Jurkat, Clone E6-1 (cell line): Measurements from ENCODE around the gene NAXD. TPM values are rescaled to one million over a fixed set of nuclear protein-coding genes. Genes with fewer than 3 reads are reported as not detected.
"Not testable (repeated sequence)": the region's sequence is repeated elsewhere in the genome, so short reads cannot be mapped to it uniquely, and the experiment has no call there.

Experiments
- DNase-seq: peaks from one replicate; pipeline ENCODE4 v3.0.0-alpha.2; 2011; ENCODE audit warnings: low read depth, low spot score
- H3K4me3 ChIP-seq: 2 replicates; pipeline ENCODE4 v1.5.1; 2011; ENCODE audit warnings: mild to moderate bottlenecking, low read length, control low read depth, moderate library complexity
- polyA plus RNA-seq: library from polyadenylated mRNA; unstranded; fragments of >200 nt; gene quantifications from one replicate; pipeline ENCODE4 v1.2.1, GENCODE V29; 2012; ENCODE audit warnings: missing spikeins; ENCODE audit not compliant: insufficient read length, insufficient read depth

NAXD gene
- 28.2 TPM for polyA plus RNA-seq

DNA sequence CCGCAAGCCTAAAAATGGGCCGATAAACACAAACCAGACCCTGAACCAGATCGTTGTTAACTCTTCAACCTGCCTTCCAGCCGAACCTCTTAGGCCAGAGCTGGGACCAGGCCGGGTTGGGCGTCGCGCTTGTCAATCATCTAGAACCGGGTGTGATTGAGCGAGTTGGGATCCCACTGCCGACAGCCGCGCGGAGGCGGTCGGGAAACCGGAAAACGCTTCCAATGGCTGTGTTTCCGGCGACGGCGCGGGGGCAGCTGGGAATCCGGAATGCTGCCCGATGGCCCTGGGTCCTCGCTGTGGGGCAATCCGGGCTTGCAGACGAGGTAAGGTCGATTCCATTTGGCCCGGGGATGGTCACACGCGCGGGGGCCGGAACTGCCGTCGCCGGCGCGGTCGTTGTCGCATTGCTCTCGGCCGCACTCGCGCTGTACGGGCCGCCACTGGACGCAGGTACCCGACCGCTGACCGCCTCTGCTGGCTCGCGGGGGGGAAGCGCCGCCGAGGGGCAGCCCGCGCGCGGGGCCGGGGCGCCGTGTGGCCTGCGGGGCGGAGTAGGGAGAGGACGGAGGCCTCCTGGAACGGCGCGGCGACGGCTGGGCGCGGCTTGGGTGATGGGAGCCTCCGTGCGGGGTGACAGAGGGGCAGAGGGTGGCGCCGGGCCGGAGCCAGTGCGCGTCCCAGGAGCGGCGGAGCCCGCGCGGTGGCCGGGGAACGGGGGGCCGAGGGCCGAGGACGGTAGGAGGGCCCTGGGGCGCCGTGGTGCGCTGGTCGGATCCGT lies at the start of gene NAXD:
Gene NAXD (plus strand): TSS at position 224 of the 781 bp plus-strand sequence. CDS start 57 bp downstream, at position 281.
- peak within 1 kb of the TSS; percentile 80 for H3K4me3 ChIP-seq
- peak; percentile 90 for DNase-seq

DNA sequence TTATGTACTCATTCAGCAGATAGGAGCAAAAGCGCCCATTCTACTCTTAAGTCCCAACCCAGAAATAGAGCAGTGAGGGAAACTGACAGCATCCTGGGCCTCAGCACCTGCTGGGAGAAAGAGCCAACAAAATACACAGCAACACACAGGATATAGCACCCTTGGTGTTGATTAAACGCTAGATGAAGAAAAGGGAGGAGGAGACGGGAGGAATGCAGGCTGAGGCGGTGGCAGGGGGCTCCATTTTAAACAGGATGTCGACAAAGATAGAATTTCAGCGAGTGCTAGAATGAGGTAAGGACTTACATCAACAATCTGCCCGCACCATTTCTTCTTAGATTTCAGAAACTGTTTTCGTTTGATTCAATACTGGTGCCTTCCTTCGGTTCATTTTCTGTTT lies 49.2 kb upstream of the NAXD start:
- H3K4me3 ChIP-seq = no peak overlapping the region
- DNase-seq = no peak

DNA sequence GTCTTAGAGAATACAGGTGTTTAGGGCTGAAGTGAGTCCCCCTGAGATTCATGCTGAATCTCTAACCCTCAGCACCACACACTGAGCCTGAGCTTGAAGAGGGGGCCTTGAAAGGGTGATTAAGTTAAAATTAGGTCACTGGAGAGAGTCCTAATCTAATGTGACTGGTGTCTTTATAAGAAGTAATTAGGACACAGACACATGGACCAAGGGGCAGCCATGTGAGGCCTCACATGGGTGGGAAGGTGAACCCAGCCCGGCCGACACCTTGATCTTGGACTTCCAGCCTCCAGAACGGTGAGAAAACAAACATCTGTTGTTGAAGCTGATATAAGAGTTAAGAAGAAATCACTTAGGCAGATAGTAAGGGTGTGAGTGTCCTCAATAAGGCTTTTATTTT lies 46.7 kb upstream of the NAXD start:
- no peak overlapping the region for H3K4me3 ChIP-seq
- no peak for DNase-seq

DNA sequence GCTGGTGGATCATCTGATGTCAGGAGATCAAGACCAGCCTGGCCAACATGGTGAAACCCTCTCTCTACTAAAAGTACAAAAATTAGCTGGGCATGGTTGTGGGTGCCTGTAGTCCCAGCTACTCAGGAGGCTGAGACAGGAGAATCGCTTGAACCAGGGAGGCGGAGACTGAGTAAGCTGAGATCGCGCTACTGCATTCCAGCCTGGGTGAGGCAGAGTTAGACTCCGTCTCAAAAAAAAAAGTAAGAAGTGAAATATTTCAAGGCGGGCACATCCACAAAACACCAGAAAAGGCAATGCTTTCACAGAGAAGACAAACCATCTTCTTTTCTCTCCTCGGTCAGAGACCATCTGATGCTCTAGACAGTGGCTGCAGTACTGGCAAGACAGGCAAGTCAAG lies 45.4 kb upstream of the NAXD start:
- not testable (repeated sequence) for DNase-seq, H3K4me3 ChIP-seq

DNA sequence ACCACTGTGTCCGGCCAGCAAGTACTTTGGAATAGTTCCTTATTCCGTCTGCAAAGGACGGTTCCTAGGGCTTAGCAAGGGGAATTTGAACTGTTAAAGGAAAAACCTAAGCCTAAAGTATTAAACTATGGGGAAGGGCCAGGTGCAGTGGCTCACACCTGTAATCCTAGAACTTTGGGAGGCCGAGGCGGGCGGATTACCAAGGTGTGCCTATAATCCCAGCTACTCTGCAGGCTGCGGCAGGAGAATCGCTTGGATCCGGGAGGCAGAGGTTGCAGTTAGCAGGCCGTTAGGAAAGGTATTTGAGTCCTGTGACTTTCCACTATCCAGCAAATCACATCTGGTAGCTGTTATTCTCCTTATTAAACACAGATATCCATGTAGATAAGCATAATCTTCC lies 44.5 kb upstream of the NAXD start:
- DNase-seq = no peak
- H3K4me3 ChIP-seq = no peak overlapping the region

DNA sequence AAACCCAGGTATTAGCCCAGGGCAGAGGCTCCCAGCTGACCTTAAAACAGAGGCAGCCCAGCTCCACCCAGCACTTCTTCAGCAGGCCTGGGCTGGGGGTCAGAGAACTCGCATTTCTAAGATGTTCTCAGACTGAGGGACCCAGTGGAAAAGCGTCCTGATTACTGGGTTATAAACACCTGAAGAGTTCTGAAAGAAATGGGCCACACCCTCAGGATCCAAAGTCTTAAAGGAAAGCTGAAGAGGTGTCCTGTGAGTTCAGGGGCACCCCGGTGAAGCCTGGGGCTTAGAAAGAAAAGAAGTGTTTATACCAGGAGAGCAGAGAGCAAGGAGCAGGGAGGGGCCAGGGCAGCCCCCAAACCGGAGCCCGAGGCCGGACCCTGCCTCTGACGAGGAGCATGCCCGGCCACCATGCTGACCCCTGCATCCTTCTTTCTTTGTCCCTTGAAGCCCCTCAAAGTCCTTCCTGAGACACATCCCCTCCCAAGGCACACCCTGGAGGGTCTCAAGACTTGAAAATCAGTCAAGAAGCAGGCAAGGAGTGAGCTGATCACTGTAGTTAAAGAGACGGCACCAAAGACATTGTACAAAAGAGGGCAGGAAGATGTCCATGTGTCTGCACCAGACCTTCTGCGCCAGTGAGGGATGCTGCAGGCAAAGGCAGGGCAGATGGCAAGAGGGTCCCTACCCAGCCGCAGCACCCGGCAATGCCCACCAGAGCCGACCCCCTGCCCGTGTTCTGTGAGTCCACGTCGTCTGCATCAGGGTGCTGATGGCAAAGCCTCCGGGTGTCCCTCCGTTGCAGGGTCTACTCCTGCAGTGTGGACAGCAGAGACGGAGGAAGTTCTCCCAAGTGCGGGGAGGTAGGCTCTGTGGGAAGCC lies 43.2 kb upstream of the NAXD start:
- no peak overlapping the region for H3K4me3 ChIP-seq
- no peak for DNase-seq

DNA sequence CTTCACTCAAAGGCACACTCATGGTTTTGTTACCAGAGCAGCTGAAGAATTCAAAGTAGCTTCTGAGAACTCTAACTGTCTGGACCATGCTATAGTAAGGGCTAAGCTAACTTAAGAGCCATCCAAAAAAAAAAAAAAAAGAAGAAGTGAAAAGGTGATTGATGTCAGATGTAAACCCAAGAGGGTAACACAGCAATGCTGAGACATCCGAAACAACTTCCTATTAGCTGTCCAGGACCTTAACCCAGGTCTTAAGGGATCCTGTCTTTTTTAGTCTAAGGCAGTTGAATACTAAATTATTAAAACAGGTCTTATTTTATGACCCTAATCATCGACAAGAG lies 42.6 kb upstream of the NAXD start:
- H3K4me3 ChIP-seq = no peak overlapping the region
- DNase-seq = no peak

DNA sequence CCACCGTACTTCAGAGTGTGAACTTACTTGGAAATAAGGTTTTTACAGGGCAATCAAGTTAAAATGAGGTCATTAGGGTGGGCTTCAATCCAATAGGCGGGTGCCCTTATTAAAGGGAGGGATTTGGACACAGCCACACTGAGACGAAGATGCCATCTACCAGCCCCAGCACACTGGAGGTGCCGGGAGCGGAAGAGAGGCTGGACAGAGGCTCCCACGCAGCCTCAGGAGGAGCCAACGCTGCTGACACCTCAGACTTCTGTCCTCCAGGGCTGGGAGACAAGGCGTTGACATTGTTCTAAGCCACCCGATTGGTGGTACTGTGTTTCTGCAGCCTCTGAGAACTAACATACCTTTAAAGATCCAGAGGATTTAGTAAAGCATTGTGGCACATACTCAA lies 41.2 kb upstream of the NAXD start:
- no peak overlapping the region for H3K4me3 ChIP-seq
- no peak for DNase-seq

DNA sequence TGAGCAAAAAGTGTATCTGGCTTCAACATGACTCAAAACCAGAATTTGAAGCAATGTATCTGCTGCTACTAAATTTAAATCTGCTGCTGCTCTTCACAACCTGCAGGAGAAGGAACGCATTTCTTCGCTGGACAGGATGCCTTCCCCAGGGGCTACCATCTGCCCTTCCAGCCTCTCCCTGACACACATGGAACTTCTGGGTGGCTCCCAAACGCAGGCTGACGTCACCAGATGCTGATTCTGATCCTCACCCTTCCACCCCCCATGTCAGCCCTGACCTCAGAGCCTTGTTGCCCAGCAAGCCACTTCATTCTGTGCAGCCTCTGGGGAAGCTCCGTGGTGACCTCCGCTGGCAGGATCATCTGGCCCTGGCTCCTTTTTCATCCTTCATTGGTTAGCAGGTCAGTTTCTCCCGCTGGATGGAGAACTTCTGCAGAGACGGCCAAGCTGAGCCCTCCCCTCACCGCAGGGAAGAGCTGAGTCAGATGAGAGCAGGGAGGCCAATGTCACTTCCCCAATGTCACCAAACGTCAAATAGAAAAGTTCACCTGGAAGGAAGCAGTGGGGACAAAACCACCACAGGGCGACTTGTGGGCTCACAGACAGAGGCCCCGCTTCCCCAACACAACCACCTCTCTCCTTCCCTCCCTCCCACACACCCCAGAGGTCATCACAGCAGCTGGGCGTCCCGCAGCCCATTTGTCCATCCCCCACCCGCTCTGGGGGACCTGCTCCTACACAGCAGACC lies 39.8 kb upstream of the NAXD start:
- H3K4me3 ChIP-seq = no peak overlapping the region
- no peak for DNase-seq

DNA sequence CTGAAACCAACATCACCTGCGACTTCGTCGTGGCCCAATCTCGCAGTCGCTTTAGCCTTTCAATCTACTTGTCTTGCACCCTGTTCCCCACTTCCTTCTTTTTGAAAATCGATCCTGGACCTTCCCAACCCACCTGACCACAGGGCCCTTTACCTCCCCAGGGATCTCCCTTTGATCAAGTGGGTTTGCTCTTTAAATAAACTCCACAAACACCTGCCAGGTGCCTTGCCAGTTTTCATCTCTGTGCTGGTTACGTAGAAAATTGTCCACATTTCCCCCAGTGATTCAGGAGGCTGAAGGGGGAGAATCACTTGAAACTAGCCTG lies 39.3 kb upstream of the NAXD start:
- no peak overlapping the region for H3K4me3 ChIP-seq
- no peak for DNase-seq

DNA sequence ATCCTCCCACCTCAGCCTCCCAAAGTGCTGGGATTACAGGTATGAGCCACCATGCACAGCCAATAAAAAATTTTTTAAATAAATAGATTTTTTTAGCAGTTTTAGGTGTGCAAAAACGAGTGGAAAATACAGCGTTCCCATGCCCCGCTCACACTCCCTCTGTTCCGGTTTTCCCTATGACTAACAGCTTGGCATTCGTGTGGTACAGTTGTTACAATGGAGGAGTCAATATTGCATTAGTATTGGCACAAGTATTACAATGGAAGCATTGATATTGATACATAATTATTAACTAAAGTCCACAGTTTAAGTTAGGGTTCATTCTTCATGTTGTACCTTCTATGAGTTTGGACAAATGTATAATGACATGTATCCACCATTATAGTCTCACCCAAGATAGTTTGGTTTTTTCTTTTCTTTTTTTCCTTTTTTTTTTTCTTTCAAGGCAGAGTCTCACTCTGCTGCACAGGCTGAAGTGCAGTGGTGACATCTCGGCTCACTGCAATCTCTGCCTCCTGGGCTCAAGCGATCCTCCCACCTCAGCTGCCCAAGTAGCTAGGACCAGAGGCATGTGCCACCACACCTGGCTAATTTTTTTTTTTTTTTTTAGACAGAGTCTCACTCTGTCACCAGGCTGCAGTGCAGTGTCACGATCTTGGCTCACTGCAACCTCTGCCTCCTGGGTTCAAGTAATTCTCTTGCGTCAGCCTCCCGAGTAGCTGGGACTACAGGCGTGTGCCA lies 38.4 kb upstream of the NAXD start:
- H3K4me3 ChIP-seq = no peak overlapping the region
- DNase-seq = no peak

DNA sequence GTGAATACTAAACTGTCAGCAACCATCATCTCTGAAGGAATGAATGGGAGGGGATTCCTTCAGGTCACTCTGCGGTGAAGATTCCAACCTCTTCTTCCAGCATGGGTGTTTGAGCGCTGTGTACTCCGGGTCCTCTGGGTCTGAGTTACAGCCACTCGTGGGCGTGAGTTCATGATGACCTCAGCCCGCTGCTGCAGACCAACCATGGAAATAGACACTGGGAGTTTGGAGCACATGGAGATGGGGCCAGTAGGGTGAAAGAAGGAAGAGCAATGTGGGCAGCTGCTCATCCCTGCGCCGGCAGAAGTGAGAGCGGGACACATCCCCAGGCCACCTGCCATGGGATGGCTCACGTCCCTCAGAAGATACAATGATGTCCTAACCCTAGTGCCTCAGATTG lies 37.0 kb upstream of the NAXD start:
- H3K4me3 ChIP-seq = no peak overlapping the region
- DNase-seq = no peak

DNA sequence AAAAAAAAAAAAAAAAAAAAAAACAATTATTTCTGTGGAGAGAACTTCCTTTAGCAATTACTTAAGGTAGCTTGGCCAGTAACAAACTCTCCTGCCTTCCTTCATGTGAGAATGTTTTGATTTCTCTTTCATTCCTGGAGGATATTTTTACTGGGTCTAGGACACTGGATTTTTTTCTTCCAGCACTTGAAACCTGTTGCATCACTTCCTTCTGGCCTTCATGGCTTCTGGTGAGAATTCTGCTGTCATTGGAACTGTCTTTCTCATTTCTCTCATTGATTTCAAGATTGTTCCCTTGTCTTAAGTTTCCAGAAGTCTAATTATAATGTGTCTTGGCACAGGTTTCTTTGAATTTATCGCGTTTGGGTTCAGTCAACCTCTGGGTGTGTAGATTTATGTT lies 34.5 kb upstream of the NAXD start:
- no peak for DNase-seq
- H3K4me3 ChIP-seq = no peak overlapping the region

DNA sequence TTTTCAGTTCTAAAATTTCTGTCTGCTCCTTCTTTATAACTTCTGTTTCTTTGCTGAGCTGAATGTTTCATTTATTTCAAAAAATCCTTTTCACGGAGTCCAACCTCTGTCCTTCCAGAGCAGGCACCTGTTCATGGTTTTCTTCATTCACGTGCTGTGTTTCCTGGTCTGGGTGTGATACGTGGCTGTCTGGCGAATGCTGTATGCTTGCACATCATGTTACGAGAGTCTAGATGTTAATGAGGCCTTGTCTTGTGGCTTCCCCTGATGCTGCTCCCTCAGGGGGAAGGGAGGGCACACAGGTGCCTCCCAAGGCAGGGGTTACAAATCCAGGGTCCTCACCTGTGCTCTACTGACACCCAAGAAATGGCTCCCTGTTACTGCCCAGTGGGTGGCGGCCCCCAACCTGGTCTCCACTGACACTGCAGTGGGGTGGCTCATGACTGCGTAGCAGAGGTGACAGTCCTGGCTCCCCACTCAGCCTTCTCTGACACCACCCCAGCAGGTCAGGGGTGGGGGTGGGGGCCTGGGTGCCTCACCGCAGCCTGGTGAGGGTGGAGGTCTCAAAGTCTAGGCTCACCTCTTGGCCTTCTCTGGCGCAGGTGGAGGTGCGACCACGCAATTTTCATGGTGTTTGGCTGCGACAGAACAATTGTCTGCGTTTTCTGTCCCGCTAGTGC lies 33.7 kb upstream of the NAXD start:
- H3K4me3 ChIP-seq = no peak overlapping the region
- no peak for DNase-seq

DNA sequence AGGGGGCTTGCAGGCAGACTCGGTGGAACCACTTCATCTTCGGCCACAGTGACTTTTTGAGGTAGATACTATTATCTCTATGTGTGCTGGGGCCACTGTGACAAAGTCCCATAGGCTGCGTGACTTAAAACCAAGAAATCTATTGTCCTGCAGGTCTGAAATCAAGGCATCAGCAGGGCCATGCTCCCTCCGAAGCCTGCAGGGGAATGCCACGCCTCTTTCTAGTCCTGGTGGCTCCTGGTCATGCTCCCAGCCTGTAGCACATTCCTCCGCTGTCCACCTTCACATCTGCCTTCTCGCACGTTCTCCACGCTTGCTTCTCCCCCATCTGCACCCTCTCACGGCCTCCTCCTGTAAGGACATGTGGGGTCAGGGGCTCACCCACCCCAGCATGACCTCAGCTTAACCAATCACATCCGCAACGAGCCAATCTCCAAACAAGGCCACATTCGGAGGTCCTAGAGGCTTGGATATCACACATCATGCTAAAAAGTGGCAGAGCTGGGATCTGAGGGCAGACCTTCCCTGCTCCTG lies 32.9 kb upstream of the NAXD start:
- DNase-seq = no peak
- H3K4me3 ChIP-seq = no peak overlapping the region

DNA sequence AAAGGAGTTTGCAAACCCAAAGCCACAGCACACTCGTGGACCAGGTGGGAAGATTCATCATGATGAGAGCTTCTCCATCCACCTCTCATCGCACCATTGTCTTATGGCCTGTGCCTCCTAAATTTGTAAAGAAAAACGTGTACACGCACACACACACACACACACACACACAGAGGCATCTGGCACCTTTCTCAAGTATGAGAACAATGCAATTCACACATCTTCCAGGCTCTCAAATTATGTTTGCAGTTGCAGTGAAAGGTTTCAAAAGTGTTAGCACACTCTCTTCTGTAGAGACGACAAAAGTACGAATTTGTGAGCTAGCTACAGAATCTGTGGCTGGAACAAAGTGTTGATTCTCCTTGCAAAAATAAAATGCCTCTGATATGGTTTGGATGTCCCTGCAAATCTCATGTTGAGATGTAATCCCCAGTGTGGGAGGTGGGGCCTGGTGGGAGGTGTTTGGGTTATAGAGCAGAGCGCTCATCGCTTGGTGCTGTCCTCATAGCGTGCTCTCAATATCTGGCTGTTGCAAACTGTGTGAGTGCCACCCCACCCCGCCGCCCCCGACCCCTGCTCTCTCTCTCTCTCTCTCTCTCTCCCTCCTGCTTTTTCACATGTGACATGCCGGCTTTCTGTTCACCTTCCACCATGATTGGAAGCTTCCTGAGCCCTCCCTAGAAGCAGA lies 32.0 kb upstream of the NAXD start:
- no peak for DNase-seq
- no peak overlapping the region for H3K4me3 ChIP-seq

DNA sequence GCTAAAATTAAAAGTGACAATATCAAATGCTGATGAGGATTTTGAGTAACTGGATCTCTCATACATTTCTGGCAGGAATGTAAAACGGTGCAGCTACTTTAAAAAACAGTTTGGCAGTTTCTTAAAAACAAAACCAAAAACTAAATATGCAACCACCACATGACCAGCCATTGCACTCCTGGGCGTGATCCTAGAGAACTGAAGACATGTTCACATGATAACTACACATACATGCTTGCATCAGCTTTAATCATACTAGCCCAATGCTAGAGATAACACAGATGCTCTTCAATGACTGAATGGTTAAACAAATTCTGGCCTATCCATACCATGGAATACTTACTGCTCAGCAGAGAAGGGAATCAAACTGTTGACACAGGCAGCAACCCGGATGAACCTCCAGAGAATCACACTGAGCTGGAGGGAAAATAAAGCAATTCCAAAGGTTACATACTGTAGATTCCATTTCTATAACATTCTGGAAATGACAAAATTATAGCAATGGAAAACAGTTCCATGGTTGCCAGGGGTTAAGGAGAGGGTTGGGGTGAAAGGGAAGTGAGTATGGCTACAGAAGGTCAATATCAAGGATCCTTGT lies 25.5 kb upstream of the NAXD start:
- no peak overlapping the region for H3K4me3 ChIP-seq
- no peak for DNase-seq

DNA sequence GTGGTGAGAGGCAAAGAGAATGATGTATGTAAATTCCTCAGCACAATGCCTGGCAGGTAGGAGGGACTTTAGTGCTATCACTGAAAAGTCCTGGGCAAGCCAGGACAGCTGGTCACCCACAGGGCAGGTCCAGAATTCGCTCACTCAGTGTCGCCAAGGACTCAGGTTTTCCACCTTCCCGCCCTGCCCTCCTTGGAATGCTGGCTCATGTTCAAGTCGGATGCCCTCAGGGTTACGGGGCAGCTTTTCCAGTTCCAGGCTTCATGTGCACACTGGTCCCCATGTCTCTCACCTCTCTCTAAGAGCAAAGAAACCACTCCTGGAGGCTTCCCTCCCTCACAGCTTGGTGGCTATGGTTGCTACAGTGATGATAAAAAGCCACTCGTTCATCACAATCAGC lies 24.8 kb upstream of the NAXD start:
- no peak for DNase-seq
- H3K4me3 ChIP-seq = no peak overlapping the region
